GM23248 (cell line): ENCODE results near the gene TMEM131. TPM values are rescaled to one million over a fixed set of nuclear protein-coding genes. Genes with fewer than 3 reads are reported as not detected.

Experiments
- DNase-seq: peaks from one replicate; pipeline ENCODE4 v3.0.0-alpha.2; 2015
- H2AFZ ChIP-seq: fragments of 200-600 bp; sonication (generic); 2 replicates; pipeline ENCODE4 v1.6.1; 2016; ENCODE audit warnings: antibody characterized with exemption
- H3F3A ChIP-seq: fragments of 200-600 bp; sonication (generic); 2 replicates; pipeline ENCODE4 v1.6.1; 2016; ENCODE audit warnings: mild to moderate bottlenecking, antibody characterized with exemption, mixed run types; ENCODE audit not compliant: insufficient read depth
- H3K27ac ChIP-seq: fragments of 200-600 bp; sonication (generic); 2 replicates; pipeline ENCODE4 v1.5.1; 2016; ENCODE audit warnings: mild to moderate bottlenecking
- H3K27me3 ChIP-seq: fragments of 200-600 bp; sonication (generic); replicated peaks from 2 replicates; pipeline ENCODE4 v1.6.1; 2016; ENCODE audit warnings: mild to moderate bottlenecking; ENCODE audit not compliant: insufficient read depth
- H3K36me3 ChIP-seq: fragments of 200-600 bp; sonication (generic); 2 replicates; pipeline ENCODE4 v1.6.1; 2016; ENCODE audit warnings: low read depth, mild to moderate bottlenecking
- H3K4me1 ChIP-seq: fragments of 200-600 bp; sonication (generic); 2 replicates; pipeline ENCODE4 v1.6.1; 2016; ENCODE audit warnings: mild to moderate bottlenecking; ENCODE audit not compliant: insufficient read depth
- H3K4me2 ChIP-seq: fragments of 200-600 bp; sonication (generic); one replicate; pipeline ENCODE4 v1.6.1; 2016; ENCODE audit warnings: mild to moderate bottlenecking; ENCODE audit not compliant: unreplicated experiment
- H3K4me3 ChIP-seq: fragments of 200-600 bp; sonication (generic); 2 replicates; pipeline ENCODE4 v1.5.1; 2016; ENCODE audit warnings: mild to moderate bottlenecking
- H3K79me2 ChIP-seq: fragments of 200-600 bp; sonication (generic); 2 replicates; pipeline ENCODE4 v1.6.1; 2016; ENCODE audit warnings: mild to moderate bottlenecking; ENCODE audit not compliant: insufficient read depth
- H3K9ac ChIP-seq: fragments of 200-600 bp; sonication (generic); 2 replicates; pipeline ENCODE4 v1.6.1; 2016; ENCODE audit warnings: mild to moderate bottlenecking
- H3K9me2 ChIP-seq: fragments of 200-600 bp; sonication (generic); 2 replicates; pipeline ENCODE4 v1.6.1; 2016; ENCODE audit warnings: mixed run types, mild to moderate bottlenecking, moderate library complexity; ENCODE audit not compliant: insufficient read depth
- H3K9me3 ChIP-seq: fragments of 200-600 bp; sonication (generic); one replicate; pipeline ENCODE4 v1.6.1; 2017; ENCODE audit warnings: low read depth
- H4K20me1 ChIP-seq: fragments of 200-600 bp; sonication (generic); 2 replicates; pipeline ENCODE4 v1.6.0; 2016; ENCODE audit not compliant: insufficient read depth
- EZH2 ChIP-seq: fragments of 200-600 bp; sonication (generic); IDR thresholded peaks from 2 replicates; pipeline ENCODE4 v1.6.1; 2018; ENCODE audit warnings: antibody characterized with exemption, mild to moderate bottlenecking; ENCODE audit not compliant: insufficient read depth, poor library complexity, severe bottlenecking
- EZH2phosphoT487 ChIP-seq: fragments of 200-600 bp; sonication (generic); IDR thresholded peaks from 2 replicates; pipeline ENCODE4 v1.6.1; 2018; ENCODE audit warnings: antibody characterized with exemption, moderate library complexity, mild to moderate bottlenecking, low read depth; ENCODE audit not compliant: insufficient read depth
- WGBS, 2 experiments: methylation state at CpG; one replicate each; pipeline ENCODE4 v1.1.6; 2015 to 2017; ENCODE audit warnings: low lambda C conversion rate in 2 of 2, low coverage in 1 of 2; ENCODE audit errors: missing lambda C conversion rate in 2 of 2; 5-methylcytosine and 5-hydroxymethylcytosine counted together
- in situ Hi-C: fragments of 300-500 bp; cut with MboI; formaldehyde crosslinking; loops from 2 replicates; pipeline ENCODE4 v1.15.0; 2020
- polyA plus RNA-seq: library from polyadenylated mRNA; unstranded; fragments of >200 nt; fragmentation: Nextera tagmentation; extraction: Ambion mirVana; gene quantifications from 2 replicates; pipeline ENCODE4 v1.2.1, GENCODE V29; 2016
- total RNA-seq: library from RNA; depleted of rRNA; stranded (reverse); fragments of >200 nt; shearing (Covaris generic); gene quantifications from 2 replicates; pipeline ENCODE4 v1.2.3, GENCODE V29; 2014

The TMEM131 gene
- total and polyA plus RNA-seq, 2 experiments from 2014 or later = 15.7 to 16.4 TPM

DNA sequence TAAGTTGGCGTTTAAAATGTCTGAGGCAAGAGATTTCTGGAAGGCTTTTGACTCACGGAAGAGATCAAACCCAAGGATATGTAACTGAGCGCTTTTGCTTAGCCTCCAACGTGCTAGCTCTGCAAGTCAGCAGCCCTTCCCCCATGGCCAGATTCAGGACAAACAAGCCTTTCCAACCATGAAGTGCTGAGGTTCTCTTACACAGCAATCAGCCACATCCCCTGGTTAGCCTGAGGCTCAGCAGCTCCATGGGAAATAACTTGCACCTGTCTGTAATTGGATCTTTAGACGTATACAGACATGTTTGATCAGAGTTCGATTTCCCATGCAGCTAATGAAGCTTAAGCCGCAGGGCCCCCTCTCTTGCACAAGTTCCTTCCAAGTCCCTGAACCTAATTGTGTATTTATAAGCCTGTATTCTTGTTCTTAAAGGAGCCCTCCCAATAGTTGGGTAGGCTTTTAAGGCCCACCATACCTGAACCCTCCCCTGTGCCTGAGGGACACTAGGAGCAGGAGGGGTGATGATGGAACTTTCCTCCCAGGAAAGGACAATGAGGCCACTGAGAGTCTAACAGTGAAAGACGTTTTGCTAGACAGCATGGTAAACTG is 2.1 kb upstream of the TMEM131 start:
- TF ChIP-seq EZH2 (no peak), EZH2phosphoT487 (no peak)
- no peak overlapping the region for H2AFZ ChIP-seq
- no peak for DNase-seq
- no peaks in the 10 kb centered on the region for H3K9me2 ChIP-seq
- peaks cover 22% of the 10 kb centered on the region for H3K79me2 ChIP-seq
- peaks cover 15% of the 10 kb centered on the region for H3K4me1 ChIP-seq
- in situ Hi-C loops = no loop called here
- no peaks in the 10 kb centered on the region for H3K36me3 ChIP-seq
- 0 out of 2 replicates have a peak, but pooled peaks cover 2% of the 10 kb centered on the region for H4K20me1 ChIP-seq
- no peaks in the 10 kb centered on the region for H3K27me3 ChIP-seq
- no peak overlapping the region for H3K4me2 ChIP-seq
- H3K9me3 ChIP-seq = no peaks in the 10 kb centered on the region
- WGBS, 2 experiments = 75 to 77% methylated on average over 8 of the region's 8 CpGs
- H3K9ac ChIP-seq = no peak overlapping the region
- H3K4me3 ChIP-seq = no peak overlapping the region
- peaks cover 19% of the 10 kb centered on the region for H3F3A ChIP-seq
- no peak overlapping the region for H3K27ac ChIP-seq

DNA sequence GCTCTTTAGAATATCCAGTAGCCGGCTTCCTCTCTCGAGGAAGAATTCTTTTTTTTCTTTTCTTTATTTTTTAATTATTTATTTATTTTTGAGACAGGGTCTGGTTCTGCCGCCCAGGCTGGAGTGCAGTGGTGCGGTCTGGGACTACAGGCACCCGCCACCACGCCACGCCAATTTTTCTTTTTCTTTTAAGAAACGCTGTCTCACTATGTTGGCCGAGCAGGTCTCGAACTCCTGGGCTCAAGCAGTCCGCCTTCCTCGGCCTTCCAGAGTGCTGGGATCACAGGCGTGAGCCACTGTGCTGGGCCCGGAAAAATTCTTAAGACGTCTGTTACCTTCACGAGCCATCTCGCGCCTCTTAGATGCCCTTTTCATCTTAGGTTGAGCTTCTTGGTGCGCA is 931 bp upstream of the TMEM131 start:
- Histone ChIP-seq H3K9me2 (no peaks in the 10 kb centered on the region), H3K9ac (peak overlapping the region; percentile 88; the same call in 1 of the 2 replicates), H3K4me1 (peaks cover 27% of the 10 kb centered on the region), H2AFZ (peak overlapping the region; percentile 95), H3K79me2 (peaks cover 34% of the 10 kb centered on the region), H3K4me2 (peak overlapping the region; percentile 96), H3K4me3 (peak overlapping the region; percentile 93), H3F3A (peaks cover 21% of the 10 kb centered on the region), H3K9me3 (no peaks in the 10 kb centered on the region), H3K36me3 (no peaks in the 10 kb centered on the region), H4K20me1 (0 out of 2 replicates have a peak, but pooled peaks cover 4% of the 10 kb centered on the region), H3K27ac (peak overlapping the region; percentile 88), H3K27me3 (no peaks in the 10 kb centered on the region)
- DNase-seq = no peak
- 88 to 89% methylated on average over 19 of the region's 19 CpGs for WGBS, 2 experiments
- in situ Hi-C loops = no loop called here
- TF ChIP-seq EZH2phosphoT487 (no peak), EZH2 (no peak)

DNA sequence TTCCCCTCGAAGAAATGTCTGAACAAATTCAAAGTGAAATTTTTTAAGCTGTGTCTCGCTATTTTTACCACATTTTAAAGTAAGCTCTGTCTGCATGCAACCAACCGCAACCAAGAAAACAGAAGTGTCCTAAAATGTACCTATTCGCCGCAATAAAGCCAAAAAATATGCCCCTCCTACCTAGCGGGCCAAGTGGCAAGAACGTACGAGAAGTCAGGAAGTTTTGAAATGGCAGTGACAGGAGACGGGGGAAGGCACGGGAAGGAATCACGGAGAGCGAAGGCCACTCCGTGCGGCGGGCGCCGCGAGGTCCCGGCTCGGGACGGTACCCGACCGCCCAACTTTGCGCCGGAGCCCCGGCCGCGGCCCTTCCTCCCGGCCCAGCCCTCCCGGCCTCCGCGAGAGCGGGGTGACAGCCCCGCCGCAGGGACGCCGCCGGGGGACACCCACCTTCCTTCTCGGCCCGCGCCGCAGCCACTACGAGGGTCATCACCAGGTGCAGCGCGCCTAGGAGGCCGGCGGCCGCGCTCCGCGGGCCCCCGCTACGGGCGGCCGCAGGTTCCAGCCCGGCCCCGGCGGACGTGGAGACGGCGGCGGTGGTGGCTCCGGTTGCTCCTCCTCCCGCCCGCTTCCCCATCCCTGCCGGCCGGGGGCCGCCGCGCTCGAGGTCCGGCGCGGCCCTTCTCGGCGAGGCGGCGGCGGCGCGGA is 568 bp downstream of the TMEM131 start:
- Histone ChIP-seq H3K36me3 (no peaks in the 10 kb centered on the region), H3K79me2 (peaks cover 49% of the 10 kb centered on the region), H3K4me3 (peak overlapping the region; percentile 93), H3F3A (peaks cover 21% of the 10 kb centered on the region), H3K4me1 (peaks cover 27% of the 10 kb centered on the region), H2AFZ (peak overlapping the region; percentile 95), H3K9me2 (no peaks in the 10 kb centered on the region), H3K27ac (peak overlapping the region; percentile 88), H3K4me2 (peak overlapping the region; percentile 96), H3K9ac (peak overlapping the region; percentile 88), H3K27me3 (no peaks in the 10 kb centered on the region), H4K20me1 (peaks cover 4% of the 10 kb centered on the region; the same call in 1 of the 2 replicates), H3K9me3 (no peaks in the 10 kb centered on the region)
- WGBS, 2 experiments = 1% methylated on average over 54 to 73 of the region's 81 CpGs
- in situ Hi-C loops = no loop called here
- TF ChIP-seq EZH2 (no peak), EZH2phosphoT487 (no peak)
- peak; percentile 83 for DNase-seq

DNA sequence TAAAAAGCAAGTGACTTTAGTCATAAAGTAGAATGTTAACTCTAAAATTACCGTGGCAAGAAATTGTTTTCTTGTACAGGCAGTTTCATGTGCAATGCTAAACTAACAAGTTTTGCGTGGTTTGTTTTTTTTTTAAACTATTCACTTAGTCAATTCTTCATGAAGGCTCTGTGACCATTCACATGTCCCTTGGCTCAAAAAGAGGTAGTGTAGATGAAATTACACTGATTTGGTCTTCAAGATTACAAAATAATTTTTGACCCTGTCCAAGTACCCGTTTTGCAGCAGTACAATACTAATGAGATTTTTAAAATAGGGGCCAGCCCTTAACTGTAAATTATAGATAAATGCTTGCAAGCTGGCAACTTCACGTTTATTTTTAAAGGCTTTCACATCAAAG is 1.3 kb downstream of the TMEM131 start:
- peaks cover 27% of the 10 kb centered on the region for H3K4me1 ChIP-seq
- 9% methylated on average over 4 of the region's 4 CpGs for WGBS, 2 experiments
- no peaks in the 10 kb centered on the region for H3K36me3 ChIP-seq
- peak overlapping the region; percentile 96 for H3K4me2 ChIP-seq
- peak overlapping the region; percentile 88 for H3K9ac ChIP-seq
- peak overlapping the region; percentile 95 for H2AFZ ChIP-seq
- peaks cover 56% of the 10 kb centered on the region for H3K79me2 ChIP-seq
- no peaks in the 10 kb centered on the region for H3K27me3 ChIP-seq
- H3K4me3 ChIP-seq = peak overlapping the region; percentile 93
- H4K20me1 ChIP-seq = peaks cover 4% of the 10 kb centered on the region; the same call in 1 of the 2 replicates
- TF ChIP-seq EZH2phosphoT487 (no peak), EZH2 (no peak)
- H3K9me3 ChIP-seq = no peaks in the 10 kb centered on the region
- in situ Hi-C loops = no loop called here
- DNase-seq = peak; percentile 21
- peaks cover 21% of the 10 kb centered on the region for H3F3A ChIP-seq
- no peaks in the 10 kb centered on the region for H3K9me2 ChIP-seq
- peak overlapping the region; percentile 88 for H3K27ac ChIP-seq
